ENCODE results near the gene GPR17.

DNA sequence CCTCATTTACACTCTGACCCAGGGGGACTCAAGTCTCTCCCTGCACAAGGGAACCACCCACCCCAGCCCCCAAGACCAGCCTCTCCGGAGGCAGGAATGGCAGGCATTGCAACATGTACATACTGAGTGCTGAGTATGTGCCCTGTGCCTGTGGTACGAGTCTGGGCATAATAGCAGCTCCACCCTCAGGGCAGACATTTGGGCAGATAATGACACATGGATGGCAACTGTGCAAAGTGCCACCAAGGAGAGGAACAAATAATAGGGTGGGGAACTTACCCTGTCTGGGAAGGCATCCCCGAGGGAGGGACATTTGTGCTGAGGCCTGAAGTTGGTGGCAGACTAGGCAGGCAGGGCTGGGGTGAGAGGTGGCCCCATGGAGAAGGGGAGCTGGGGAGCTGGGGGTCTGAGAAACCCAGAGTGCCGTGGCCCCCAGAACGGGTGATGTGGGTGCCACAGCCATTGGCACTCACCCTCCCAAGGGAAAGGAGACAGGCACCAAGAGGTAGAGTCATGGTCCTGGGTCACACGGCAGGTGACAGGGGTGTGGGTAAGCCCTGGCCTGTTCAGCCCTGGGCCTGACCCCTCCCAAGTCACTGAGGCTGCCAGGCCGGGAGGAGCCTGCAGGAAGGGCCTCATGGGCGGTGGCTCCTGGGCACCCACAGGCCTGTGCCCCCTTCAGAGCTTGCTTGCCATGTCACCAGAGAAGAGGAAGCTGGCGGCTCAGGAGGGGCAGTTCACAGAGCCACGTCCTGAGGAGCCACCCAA lies 15.7 kb upstream of the GPR17 start:
- TF ChIP-seq POLR2A (IDR thresholded peaks at IDR 0.05) = no peak
- TF ChIP-seq, protein P1, sequence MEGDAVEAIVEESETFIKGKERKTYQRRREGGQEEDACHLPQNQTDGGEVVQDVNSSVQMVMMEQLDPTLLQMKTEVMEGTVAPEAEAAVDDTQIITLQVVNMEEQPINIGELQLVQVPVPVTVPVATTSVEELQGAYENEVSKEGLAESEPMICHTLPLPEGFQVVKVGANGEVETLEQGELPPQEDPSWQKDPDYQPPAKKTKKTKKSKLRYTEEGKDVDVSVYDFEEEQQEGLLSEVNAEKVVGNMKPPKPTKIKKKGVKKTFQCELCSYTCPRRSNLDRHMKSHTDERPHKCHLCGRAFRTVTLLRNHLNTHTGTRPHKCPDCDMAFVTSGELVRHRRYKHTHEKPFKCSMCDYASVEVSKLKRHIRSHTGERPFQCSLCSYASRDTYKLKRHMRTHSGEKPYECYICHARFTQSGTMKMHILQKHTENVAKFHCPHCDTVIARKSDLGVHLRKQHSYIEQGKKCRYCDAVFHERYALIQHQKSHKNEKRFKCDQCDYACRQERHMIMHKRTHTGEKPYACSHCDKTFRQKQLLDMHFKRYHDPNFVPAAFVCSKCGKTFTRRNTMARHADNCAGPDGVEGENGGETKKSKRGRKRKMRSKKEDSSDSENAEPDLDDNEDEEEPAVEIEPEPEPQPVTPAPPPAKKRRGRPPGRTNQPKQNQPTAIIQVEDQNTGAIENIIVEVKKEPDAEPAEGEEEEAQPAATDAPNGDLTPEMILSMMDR (IDR thresholded peaks at IDR 0.05) = no peak

Data from adrenal gland (tissue), 5 donors.